Measurements from ENCODE around the gene PALB2. TPM values are rescaled to one million over a fixed set of nuclear protein-coding genes. Genes with fewer than 3 reads are reported as not detected.

Gene PALB2
- total RNA-seq, 4 donors from 2014 or later: 6.9 to 13.3 (median 8.6) TPM

DNA sequence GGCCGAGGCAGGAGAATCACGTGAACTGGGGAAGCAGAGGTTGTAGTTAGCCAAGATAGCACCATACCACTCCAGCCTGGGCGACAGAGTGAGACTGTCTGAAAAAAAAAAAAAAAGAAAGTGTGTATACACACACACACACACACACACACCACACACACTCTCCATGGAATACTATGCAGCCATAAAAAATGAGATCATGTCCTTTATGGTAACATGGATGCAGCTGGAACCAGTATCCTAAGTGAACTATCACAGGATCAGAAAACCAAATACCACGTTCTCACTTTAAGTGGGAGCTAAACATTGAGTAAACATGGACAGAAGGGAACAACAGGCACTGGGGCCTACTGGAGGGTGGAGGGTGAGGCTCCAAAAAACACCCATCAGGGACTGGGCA lies 61.7 kb downstream of the PALB2 start:
- intact Hi-C loops (cut with DNase I): no loop called here
- TF ChIP-seq, protein P1, sequence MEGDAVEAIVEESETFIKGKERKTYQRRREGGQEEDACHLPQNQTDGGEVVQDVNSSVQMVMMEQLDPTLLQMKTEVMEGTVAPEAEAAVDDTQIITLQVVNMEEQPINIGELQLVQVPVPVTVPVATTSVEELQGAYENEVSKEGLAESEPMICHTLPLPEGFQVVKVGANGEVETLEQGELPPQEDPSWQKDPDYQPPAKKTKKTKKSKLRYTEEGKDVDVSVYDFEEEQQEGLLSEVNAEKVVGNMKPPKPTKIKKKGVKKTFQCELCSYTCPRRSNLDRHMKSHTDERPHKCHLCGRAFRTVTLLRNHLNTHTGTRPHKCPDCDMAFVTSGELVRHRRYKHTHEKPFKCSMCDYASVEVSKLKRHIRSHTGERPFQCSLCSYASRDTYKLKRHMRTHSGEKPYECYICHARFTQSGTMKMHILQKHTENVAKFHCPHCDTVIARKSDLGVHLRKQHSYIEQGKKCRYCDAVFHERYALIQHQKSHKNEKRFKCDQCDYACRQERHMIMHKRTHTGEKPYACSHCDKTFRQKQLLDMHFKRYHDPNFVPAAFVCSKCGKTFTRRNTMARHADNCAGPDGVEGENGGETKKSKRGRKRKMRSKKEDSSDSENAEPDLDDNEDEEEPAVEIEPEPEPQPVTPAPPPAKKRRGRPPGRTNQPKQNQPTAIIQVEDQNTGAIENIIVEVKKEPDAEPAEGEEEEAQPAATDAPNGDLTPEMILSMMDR (IDR thresholded peaks at IDR 0.05): no peak
- no peak for TF ChIP-seq EP300 (IDR thresholded peaks at IDR 0.05)
- TF ChIP-seq POLR2A (IDR thresholded peaks at IDR 0.05; ENCODE audit: low read depth): no peak
- no peak for TF ChIP-seq POLR2AphosphoS5 (IDR thresholded peaks at IDR 0.05)
- no peak for DNase-seq (ENCODE audit: extremely low spot score)
- 97% methylated on average over 4 of the region's 4 CpGs for WGBS
- H3K27me3 ChIP-seq: no peaks in the 10 kb centered on the region
- no peak overlapping the region for H3K4me3 ChIP-seq
- no peak overlapping the region for H3K27ac ChIP-seq (replicated peaks in 1 of 4)
- H3K4me1 ChIP-seq: peaks cover 3 to 15% (median 8%) of the 10 kb centered on the region in 4 donors
- peaks cover 30 to 87% (median 78%) of the 10 kb centered on the region in 4 donors for H3K36me3 ChIP-seq
- no peaks in the 10 kb centered on the region for H3K9me3 ChIP-seq

DNA sequence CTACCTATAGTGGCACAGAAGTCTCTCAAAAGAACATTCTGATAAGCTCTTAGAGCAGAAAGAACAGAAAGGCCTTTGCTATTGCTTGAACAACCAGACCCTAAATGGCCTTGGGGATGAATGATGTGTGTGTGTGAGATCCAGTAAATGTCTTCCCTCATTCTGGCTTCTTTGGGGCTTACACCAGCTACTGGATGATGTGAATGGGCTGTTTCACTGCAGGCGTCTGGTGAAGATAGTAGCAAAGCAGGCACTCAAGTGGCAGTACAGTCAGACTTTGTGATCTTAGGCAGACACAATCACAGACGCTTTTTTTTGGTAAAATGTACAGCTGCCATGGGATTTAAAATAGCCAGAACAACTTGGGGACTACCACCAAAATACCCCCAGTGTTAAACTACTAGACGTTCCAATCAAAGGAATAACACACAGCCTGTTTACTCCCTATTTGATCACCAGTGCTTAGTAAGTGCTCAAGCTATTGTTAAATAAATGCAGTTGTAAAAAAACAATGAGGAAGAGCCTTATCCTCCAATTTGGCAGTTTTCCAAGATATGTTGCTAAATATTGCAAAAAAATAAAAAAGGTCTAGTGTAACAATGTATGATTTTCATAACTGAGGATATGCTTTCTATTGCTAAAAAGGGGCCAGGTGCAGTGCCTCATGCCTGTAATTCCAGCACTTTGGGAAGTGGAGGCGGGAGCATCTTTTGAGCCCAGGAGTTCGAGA lies 62.8 kb downstream of the PALB2 start:
- Histone ChIP-seq H3K9me3 (no peaks in the 10 kb centered on the region), H3K4me1 (peaks cover 0 to 15% (median 8%) of the 10 kb centered on the region in 4 donors), H3K4me3 (no peak overlapping the region), H3K27me3 (no peaks in the 10 kb centered on the region), H3K27ac (replicated peaks in 1 of 4) (peak overlapping the region in 1 of 4 donors; percentile 14), H3K36me3 (peaks cover 30 to 91% (median 81%) of the 10 kb centered on the region in 4 donors)
- no peak for DNase-seq (ENCODE audit: extremely low spot score)
- no peak for TF ChIP-seq POLR2A (IDR thresholded peaks at IDR 0.05; ENCODE audit: low read depth)
- TF ChIP-seq EP300 (IDR thresholded peaks at IDR 0.05): no peak
- TF ChIP-seq, protein P1 (IDR thresholded peaks at IDR 0.05): no peak
- no peak for TF ChIP-seq POLR2AphosphoS5 (IDR thresholded peaks at IDR 0.05)
- intact Hi-C loops (cut with DNase I): no loop called here
- 66% methylated on average over 5 of the region's 5 CpGs for WGBS

DNA sequence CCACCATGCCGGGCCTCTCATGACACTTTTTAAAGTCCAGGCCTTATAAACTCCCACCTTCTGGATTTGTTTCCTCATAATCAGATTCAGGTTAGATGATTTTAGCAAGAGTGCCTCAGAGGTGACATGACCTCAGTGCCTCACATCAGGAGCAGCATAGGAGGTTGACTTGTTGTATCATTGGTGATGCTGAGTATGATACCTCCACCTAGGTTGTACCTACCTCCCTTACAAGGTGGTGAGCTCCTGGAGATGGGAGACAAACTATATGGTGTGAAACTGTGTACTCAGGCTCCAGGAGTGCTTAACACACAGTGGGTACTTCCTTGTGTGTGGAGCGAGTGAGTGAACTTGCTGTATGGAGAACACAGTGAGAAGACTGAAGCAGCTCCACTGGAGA lies 63.6 kb downstream of the PALB2 start:
- DNase-seq (ENCODE audit: extremely low spot score): no peak
- Histone ChIP-seq H3K27me3 (no peaks in the 10 kb centered on the region), H3K9me3 (no peaks in the 10 kb centered on the region), H3K4me3 (no peak overlapping the region), H3K4me1 (peaks cover 0 to 15% (median 8%) of the 10 kb centered on the region in 4 donors), H3K36me3 (peaks cover 29 to 92% (median 82%) of the 10 kb centered on the region in 4 donors), H3K27ac (replicated peaks in 1 of 4) (peak overlapping the region in 2 of 4 donors; percentile 4 to 14)
- 72% methylated on average over 2 of the region's 2 CpGs for WGBS
- intact Hi-C loops (cut with DNase I): no loop called here
- TF ChIP-seq POLR2A (IDR thresholded peaks at IDR 0.05; ENCODE audit: low read depth): no peak

DNA sequence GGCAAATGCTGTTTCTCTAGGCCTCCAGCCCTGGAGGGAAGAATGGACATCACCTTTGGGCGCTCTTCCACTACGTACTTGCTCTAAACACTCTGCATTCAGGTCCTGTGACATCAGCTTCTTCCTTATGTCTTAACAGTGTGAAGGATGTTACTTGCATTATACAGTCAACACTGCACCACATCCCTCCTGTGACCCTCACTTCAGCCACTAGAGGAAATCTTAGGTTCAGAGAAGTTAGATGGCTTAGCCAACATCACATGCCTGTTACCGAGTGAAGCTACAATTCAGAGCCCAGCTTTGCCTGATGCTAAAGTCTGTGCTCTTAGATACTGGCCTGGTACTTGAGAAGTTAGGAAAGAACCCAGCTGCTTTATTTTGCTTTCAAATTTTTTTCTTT lies 65.3 kb downstream of the PALB2 start:
- TF ChIP-seq, protein P1 (IDR thresholded peaks at IDR 0.05): no peak
- TF ChIP-seq EP300 (IDR thresholded peaks at IDR 0.05) (no peak), POLR2A (IDR thresholded peaks at IDR 0.05; ENCODE audit: low read depth) (no peak), POLR2AphosphoS5 (IDR thresholded peaks at IDR 0.05) (no peak)
- Histone ChIP-seq H3K9me3 (no peaks in the 10 kb centered on the region), H3K27ac (replicated peaks in 1 of 4) (no peak overlapping the region), H3K4me3 (no peak overlapping the region), H3K4me1 (peaks cover 0 to 15% (median 8%) of the 10 kb centered on the region in 4 donors), H3K36me3 (peaks cover 28 to 94% (median 82%) of the 10 kb centered on the region in 4 donors), H3K27me3 (no peaks in the 10 kb centered on the region)
- intact Hi-C loops (cut with DNase I): no loop called here
- no peak for DNase-seq (ENCODE audit: extremely low spot score)
- 86% methylated on average over 3 of the region's 3 CpGs for WGBS

DNA sequence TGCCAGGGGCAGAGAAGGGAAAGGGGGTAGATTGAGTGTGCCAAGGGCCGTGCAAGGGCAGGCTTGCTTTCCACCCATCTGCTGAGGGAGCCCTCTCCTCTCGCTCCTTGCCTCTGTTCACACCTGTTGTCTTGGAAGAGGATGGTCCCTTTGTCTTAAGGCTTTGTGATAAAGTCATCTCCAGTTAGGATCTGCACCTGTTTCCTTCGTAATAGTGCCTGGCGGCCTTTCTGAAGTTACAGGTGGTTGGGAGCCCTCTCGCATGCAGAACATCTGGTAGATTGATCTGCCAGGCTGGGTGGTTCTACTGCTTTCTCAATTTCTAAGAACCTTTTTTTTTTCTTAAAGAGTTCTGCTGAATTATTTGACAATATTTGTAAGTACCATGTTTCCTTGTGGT lies 67.3 kb downstream of the PALB2 start:
- Histone ChIP-seq H3K9me3 (no peaks in the 10 kb centered on the region), H3K27ac (replicated peaks in 1 of 4) (no peak overlapping the region), H3K4me1 (peaks cover 0 to 15% (median 8%) of the 10 kb centered on the region in 4 donors), H3K36me3 (peaks cover 32 to 94% (median 81%) of the 10 kb centered on the region in 4 donors), H3K4me3 (no peak overlapping the region), H3K27me3 (no peaks in the 10 kb centered on the region)
- intact Hi-C loops (cut with DNase I): no loop called here
- TF ChIP-seq POLR2A (IDR thresholded peaks at IDR 0.05; ENCODE audit: low read depth): no peak
- no peak for TF ChIP-seq POLR2AphosphoS5 (IDR thresholded peaks at IDR 0.05)
- TF ChIP-seq EP300 (IDR thresholded peaks at IDR 0.05): no peak
- TF ChIP-seq, protein P1 (IDR thresholded peaks at IDR 0.05): no peak
- DNase-seq (ENCODE audit: extremely low spot score): no peak
- WGBS: 83% methylated on average over 5 of the region's 5 CpGs
